Muscle of leg (tissue), 11 donors: ENCODE measurements around the gene POU4F3. TPM values are rescaled to one million over a fixed set of nuclear protein-coding genes. Genes with fewer than 3 reads are reported as not detected.

Experiments used
- DNase-seq: peaks from one replicate; pipeline ENCODE4 v3.0.0; 2013
- H3K27ac ChIP-seq: one replicate; pipeline ENCODE4 v1.5.1; 2013; ENCODE audit warnings: mild to moderate bottlenecking, low read length, control low read depth
- H3K27me3 ChIP-seq: one replicate; pipeline ENCODE4 v1.6.1; 2013; ENCODE audit warnings: low read length; ENCODE audit not compliant: control insufficient read depth, insufficient read depth
- H3K36me3 ChIP-seq: one replicate; pipeline ENCODE4 v1.6.1; 2013; ENCODE audit warnings: low read length; ENCODE audit not compliant: control insufficient read depth, insufficient read depth
- H3K4me1 ChIP-seq: one replicate; pipeline ENCODE4 v1.6.1; 2013; ENCODE audit warnings: low read length; ENCODE audit not compliant: control insufficient read depth, insufficient read depth
- H3K4me3 ChIP-seq: one replicate; pipeline ENCODE4 v1.5.1; 2013; ENCODE audit warnings: low read length, control low read depth
- H3K9me3 ChIP-seq: replicated peaks from 2 replicates; pipeline ENCODE4 v1.6.1; 2013; ENCODE audit warnings: low read depth, low read length; ENCODE audit not compliant: control insufficient read depth
- WGBS: methylation state at CpG from one replicate; pipeline ENCODE4 v1.1.5; 2013; ENCODE audit warnings: missing lambda C conversion rate; ENCODE audit not compliant: insufficient coverage; 5-methylcytosine and 5-hydroxymethylcytosine counted together
- polyA plus RNA-seq, 8 donors: library from polyadenylated mRNA; unstranded; fragments of 120-200 nt; gene quantifications; one replicate each; pipeline versions ENCODE4 v1.2.1 to v1.2.3, GENCODE V29; 2013; ENCODE audit warnings: inconsistent platforms in 1 of 8, low replicate concordance in 1 of 8; ENCODE audit not compliant: insufficient read length in 8 of 8, insufficient read depth in 1 of 8
- total RNA-seq: library from RNA; stranded (reverse); fragments of 120-200 nt; gene quantifications from one replicate; pipeline ENCODE4 v1.2.4, GENCODE V29; 2013

Gene POU4F3
- total and polyA plus RNA-seq, 9 donors: 0.04 to 0.12 (median 0.08) TPM; not detected in 2

- Histone ChIP-seq H3K4me1 (no peaks in the 10 kb centered on the region), H3K27me3 (peaks cover 2% of the 10 kb centered on the region), H3K4me3 (no peak overlapping the region), H3K27ac (no peak overlapping the region), H3K9me3 (no peaks in the 10 kb centered on the region), H3K36me3 (no peaks in the 10 kb centered on the region)
- DNase-seq: no peak
- 75% methylated on average over 4 of the region's 5 CpGs for WGBS
Observed at GRCh38 chr5:146311278-146311677, 27.4 kb upstream of the POU4F3 start.

- peak; percentile 2 for DNase-seq
- WGBS: 10% methylated on average over 4 of the region's 7 CpGs
- H3K36me3 ChIP-seq: no peaks in the 10 kb centered on the region
- no peaks in the 10 kb centered on the region for H3K4me1 ChIP-seq
- H3K9me3 ChIP-seq: no peaks in the 10 kb centered on the region
- H3K27ac ChIP-seq: no peak overlapping the region
- no peak overlapping the region for H3K4me3 ChIP-seq
- peaks cover 2% of the 10 kb centered on the region for H3K27me3 ChIP-seq
Observed at GRCh38 chr5:146313027-146313426, 25.6 kb upstream of the POU4F3 start.

- no peaks in the 10 kb centered on the region for H3K9me3 ChIP-seq
Observed at GRCh38 chr5:146321571-146321970, 17.1 kb upstream of the POU4F3 start.

GRCh38 chr5:146327257-146327870, 11.3 kb upstream of the POU4F3 start:
- H3K4me3 ChIP-seq: no peak overlapping the region
- H3K36me3 ChIP-seq: no peaks in the 10 kb centered on the region
- no peaks in the 10 kb centered on the region for H3K4me1 ChIP-seq
- no peak overlapping the region for H3K27ac ChIP-seq
- no peaks in the 10 kb centered on the region for H3K9me3 ChIP-seq
- 86% methylated on average over 1 of the region's 7 CpGs for WGBS
- H3K27me3 ChIP-seq: peaks cover 8% of the 10 kb centered on the region
- DNase-seq: no peak

More at GRCh38 chr5:146321571-146321970, 17.1 kb upstream of the POU4F3 start:
- Histone ChIP-seq H3K27me3 (no peaks in the 10 kb centered on the region), H3K4me1 (no peaks in the 10 kb centered on the region), H3K27ac (no peak overlapping the region), H3K36me3 (no peaks in the 10 kb centered on the region), H3K4me3 (no peak overlapping the region)
- DNase-seq: no peak
- WGBS: 100% methylated on average over 1 of the region's 1 CpG

- H3K4me3 ChIP-seq: no peak overlapping the region
- H3K36me3 ChIP-seq: no peaks in the 10 kb centered on the region
- H3K4me1 ChIP-seq: no peaks in the 10 kb centered on the region
- no peak for DNase-seq
- no peak overlapping the region for H3K27ac ChIP-seq
- no CpG with 5 or more reads among the region's 1 CpG for WGBS
- no peaks in the 10 kb centered on the region for H3K9me3 ChIP-seq
- H3K27me3 ChIP-seq: peaks cover 10% of the 10 kb centered on the region
Observed at GRCh38 chr5:146327989-146328388, 10.7 kb upstream of the POU4F3 start.

- no peak overlapping the region for H3K4me3 ChIP-seq
- no peaks in the 10 kb centered on the region for H3K4me1 ChIP-seq
- WGBS: no CpG with 5 or more reads among the region's 2 CpGs
- H3K9me3 ChIP-seq: no peaks in the 10 kb centered on the region
- no peak overlapping the region for H3K27ac ChIP-seq
- H3K36me3 ChIP-seq: no peaks in the 10 kb centered on the region
- DNase-seq: no peak
- H3K27me3 ChIP-seq: peaks cover 25% of the 10 kb centered on the region
Observed at GRCh38 chr5:146329697-146330096, 8.9 kb upstream of the POU4F3 start.

GRCh38 chr5:146331423-146331822, 7.2 kb upstream of the POU4F3 start:
- Histone ChIP-seq H3K36me3 (no peaks in the 10 kb centered on the region), H3K27me3 (peaks cover 33% of the 10 kb centered on the region)

GRCh38 chr5:146334074-146334533, 4.5 kb upstream of the POU4F3 start:
- H3K36me3 ChIP-seq: no peaks in the 10 kb centered on the region
- H3K27ac ChIP-seq: no peak overlapping the region
- WGBS: 0% methylated on average over 13 of the region's 24 CpGs
- no peaks in the 10 kb centered on the region for H3K9me3 ChIP-seq
- H3K4me1 ChIP-seq: no peaks in the 10 kb centered on the region
- peaks cover 60% of the 10 kb centered on the region for H3K27me3 ChIP-seq
- H3K4me3 ChIP-seq: no peak overlapping the region
- DNase-seq: no peak

More at GRCh38 chr5:146331423-146331822, 7.2 kb upstream of the POU4F3 start:
- WGBS: 0% methylated on average over 1 of the region's 2 CpGs
- no peak for DNase-seq
- Histone ChIP-seq H3K27ac (no peak overlapping the region), H3K4me1 (no peaks in the 10 kb centered on the region), H3K9me3 (no peaks in the 10 kb centered on the region), H3K4me3 (no peak overlapping the region)

GRCh38 chr5:146336197-146336596, 2.4 kb upstream of the POU4F3 start:
- Histone ChIP-seq H3K27me3 (peaks cover 79% of the 10 kb centered on the region), H3K4me1 (peaks cover 5% of the 10 kb centered on the region), H3K27ac (no peak overlapping the region), H3K9me3 (no peaks in the 10 kb centered on the region), H3K4me3 (no peak overlapping the region), H3K36me3 (no peaks in the 10 kb centered on the region)
- DNase-seq: no peak

GRCh38 chr5:146337264-146337904, 1.3 kb upstream of the POU4F3 start:
- Histone ChIP-seq H3K27ac (no peak overlapping the region), H3K9me3 (no peaks in the 10 kb centered on the region), H3K4me1 (peaks cover 5% of the 10 kb centered on the region), H3K27me3 (peaks cover 85% of the 10 kb centered on the region), H3K36me3 (no peaks in the 10 kb centered on the region), H3K4me3 (no peak overlapping the region)
- WGBS: 1% methylated on average over 16 of the region's 34 CpGs
- no peak for DNase-seq
